ENCODE measurements around the gene EZH1.
"Not testable (repeated sequence)": the region's sequence is repeated elsewhere in the genome, so short reads cannot be mapped to it uniquely, and the experiment has no call there.

EZH1 gene

GRCh38 chr17:42769964-42770363, 25.1 kb upstream of the EZH1 start:
- DNase-seq: not testable (repeated sequence)

- not testable (repeated sequence) for DNase-seq
Observed at GRCh38 chr17:42768006-42768405, 23.2 kb upstream of the EZH1 start.

- DNase-seq: no peak
Observed at GRCh38 chr17:42767512-42767911, 22.7 kb upstream of the EZH1 start.

DNA sequence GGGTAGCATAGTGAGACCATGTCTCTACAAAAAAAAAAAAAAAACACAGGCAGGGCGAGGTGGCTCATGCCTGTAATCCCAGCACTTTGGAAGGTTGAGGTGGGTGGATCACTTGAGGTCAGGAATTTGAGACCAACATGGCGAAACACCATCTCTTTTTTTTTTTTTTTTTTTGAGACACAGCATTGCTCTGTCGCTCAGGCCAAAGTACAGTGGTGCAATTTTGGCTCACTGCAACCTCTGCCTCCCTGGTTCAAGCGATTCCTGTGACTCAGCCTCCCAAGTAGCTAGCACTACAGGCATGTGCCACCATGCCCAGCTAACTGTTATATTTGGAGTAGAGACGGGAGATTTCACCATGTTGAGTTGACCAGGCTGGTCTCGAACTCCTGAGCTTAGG, 21.3 kb upstream of the EZH1 start:
- DNase-seq: no peak

DNA sequence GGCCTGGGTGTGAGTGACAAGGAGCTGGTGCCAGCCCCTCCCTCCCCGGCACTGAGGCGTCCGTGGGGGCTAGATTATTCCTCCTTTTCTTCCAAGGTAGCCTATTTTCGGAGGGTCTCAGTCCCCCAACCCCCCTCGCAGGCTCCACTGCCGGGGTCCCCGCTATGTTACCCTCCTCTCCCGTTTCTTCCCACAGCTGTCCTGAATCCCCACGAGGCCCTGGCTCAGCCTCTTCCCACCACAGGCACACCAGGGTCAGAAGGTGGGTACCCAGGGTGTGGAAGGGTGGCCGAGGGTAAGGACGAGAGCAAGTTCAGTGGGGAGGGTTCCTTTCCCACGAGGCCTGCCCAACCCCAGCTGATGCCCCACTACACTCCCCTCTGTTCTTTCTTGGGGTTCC, 16.8 kb upstream of the EZH1 start:
- no peak for DNase-seq

GRCh38 chr17:42760652-42761581, 16.1 kb upstream of the EZH1 start, which contains the start of gene RAMP2:
Gene RAMP2, plus strand, starts transcription at chr17:42761227. Its CDS starts 35 bp downstream, at chr17:42761262.
- DNase-seq: no peak

GRCh38 chr17:42759982-42760651, 15.3 kb upstream of the EZH1 start:
- DNase-seq: no peak

GRCh38 chr17:42754782-42755181, 9.9 kb upstream of the EZH1 start:
- DNase-seq: no peak

DNA sequence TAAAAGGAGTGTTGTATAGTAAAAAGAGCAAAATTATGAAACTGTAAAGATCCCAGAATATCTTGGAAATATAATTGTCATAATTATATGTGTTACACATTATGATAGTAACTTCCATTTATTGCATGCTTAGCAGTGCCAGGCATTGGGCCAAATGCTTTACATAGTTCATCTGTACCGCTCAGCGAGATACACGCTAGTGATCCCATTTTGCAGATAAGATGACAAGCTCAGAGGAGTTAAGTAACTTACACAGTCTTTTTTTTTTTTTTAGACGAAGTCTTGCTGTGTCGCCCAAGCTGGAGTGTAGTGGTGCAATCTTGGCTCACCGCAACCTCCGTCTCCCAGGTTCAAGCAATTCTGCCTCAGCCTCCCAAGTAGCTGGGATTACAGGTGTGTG, 6.8 kb upstream of the EZH1 start:
- no peak for DNase-seq

DNA sequence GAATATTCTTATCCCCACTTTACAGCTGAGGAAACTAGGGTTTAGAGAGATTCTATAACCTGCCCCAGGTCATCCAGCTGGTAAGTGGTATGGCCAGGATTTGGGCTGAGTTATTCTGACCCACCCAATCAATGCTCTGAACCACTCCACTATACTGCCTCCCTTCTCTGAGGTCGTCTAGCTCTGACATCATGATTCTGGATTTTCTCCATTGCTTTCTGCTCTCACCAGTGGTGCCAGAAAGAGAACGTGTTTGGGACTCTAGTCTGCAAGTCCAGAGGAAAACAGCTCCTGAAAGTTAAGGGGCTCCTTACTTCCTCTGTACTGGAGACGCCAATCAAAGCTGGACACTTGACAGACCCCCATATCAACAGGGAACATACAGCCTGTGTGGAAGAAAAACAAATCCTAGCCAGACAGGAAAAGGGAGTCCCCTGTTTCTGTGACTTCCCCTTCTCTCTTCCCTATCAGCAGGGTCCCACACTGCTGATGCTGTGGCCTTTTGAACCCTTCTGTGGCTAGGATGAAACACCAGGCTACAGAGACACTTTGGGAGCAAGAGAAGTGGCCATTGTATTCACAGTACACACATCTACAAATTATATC, 6.0 kb upstream of the EZH1 start:
- no peak for DNase-seq

DNA sequence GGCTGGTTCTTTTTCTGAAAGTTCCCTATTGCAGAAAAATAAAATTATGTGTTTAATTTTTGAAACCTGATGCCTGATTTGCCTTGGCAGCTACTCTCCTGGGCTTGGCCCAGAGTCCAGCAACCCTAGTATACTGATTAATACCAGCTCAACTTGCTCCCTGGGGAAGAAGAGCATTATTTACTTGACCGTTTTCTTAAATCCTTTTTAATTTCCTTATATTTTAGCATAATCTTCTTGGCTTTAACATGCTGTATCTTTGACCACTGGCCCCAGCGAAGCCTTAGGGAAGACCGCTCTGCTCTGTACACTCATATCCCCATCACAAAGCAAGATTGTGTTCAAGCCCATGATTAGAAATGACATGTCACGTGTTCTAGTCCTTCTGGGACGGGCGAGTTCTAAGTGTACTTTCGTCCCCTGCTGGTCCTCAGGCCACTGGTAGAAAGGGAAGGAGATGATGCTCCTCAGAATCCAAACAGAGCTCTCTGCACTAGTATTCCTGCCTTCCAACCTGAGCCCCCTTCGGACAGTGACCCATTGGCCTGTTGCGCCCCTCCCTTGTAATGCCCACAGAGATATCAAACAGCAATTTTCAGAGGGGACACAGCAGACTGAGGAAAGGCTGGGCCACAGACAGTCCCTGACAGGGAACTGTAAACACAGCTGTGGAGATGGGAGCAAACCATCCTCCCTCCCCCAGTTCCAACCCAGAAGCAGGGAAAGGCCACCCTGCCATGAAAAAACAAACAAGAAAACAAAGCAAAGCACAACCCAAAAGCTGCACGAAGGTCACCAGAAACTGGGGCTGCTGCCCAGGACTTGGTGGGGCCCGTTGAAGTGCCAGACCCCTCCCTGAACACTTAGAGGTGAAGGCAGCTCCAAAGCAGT, 4.3 kb upstream of the EZH1 start:
- no peak for DNase-seq

GRCh38 chr17:42748202-42748907, 3.5 kb upstream of the EZH1 start:
- no peak for DNase-seq

DNA sequence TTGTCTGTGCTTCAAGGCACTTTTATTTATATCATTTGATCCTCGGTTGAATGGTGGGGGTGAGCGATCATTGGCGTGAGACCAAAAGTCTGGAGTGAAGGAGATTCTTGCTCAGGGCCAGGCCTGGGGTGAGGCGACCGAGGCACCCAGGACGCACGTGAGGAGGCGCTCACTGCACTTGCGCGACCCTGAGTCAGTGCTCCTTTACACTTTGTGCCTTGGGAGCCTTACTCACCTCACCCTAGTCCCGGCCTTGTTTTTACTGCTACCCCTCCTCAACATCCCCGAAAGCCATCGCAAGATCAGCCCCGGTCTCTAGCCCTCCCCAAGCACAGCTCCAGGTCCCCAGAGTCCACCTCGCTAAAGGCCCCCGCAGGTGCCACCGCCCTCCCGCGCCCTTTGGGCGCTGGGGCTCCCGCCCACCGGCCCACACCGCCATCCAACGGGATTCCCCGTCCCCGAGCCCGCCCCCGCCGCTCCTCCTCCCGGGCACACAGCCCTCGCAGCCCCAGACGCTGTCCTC, 496 bp downstream of the EZH1 start:
- DNase-seq: peak; percentile 71

GRCh38 chr17:42743595-42744282, 1.1 kb downstream of the EZH1 start:
- DNase-seq: no peak

- not testable (repeated sequence) for DNase-seq
Observed at GRCh38 chr17:42742916-42743315, 1.9 kb downstream of the EZH1 start.

- no peak for DNase-seq
Observed at GRCh38 chr17:42740699-42741098, 4.1 kb downstream of the EZH1 start.

- no peak for DNase-seq
Observed at GRCh38 chr17:42725143-42725542, 19.7 kb downstream of the EZH1 start.

- no peak for DNase-seq
Observed at GRCh38 chr17:42723636-42724035, 21.2 kb downstream of the EZH1 start.

GRCh38 chr17:42720996-42721583, 23.8 kb downstream of the EZH1 start:
- DNase-seq: peak; percentile 2

DNA sequence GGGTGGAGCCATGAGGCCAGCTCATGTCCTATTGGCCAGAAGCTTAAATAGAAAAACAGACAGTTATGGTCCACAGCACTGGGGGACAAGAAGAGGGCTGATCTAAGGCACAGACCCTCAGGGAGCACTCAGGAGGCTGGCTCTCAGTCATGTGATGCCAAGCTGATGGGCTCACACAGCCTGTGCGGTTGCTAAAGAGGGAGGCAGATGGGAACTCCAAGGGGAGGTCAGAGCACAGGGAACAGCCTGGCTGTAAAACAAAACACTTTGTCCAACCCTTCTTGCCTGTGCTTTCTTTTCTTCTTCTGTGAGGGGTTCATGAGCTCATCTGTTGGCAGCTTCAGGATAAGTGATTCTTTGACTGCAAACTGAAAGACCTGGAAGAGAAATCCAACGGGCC, 35.3 kb downstream of the EZH1 start:
- DNase-seq: no peak

DNA sequence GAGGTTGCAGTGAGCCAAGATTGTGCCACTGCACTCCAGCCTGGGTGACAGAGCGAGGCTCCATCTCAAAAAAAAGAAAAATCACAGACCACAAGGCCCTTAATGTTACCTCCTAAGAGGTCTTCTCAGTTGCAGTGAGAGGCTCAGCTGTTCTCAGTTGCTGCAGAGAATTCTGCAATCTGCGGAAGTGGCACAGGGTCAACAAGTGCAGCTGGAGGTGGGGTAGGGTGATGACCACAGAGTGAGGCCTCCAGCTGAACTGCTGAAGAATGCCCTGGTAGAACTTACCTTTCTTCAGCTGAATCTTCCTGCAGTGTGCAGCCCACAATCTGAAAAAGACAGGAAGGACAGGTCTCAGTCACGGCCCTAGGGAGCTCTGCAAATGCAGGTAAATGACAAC, 36.3 kb downstream of the EZH1 start:
- no peak for DNase-seq
